Measurements from ENCODE around the gene SERPINI1. TPM values are rescaled to one million over a fixed set of nuclear protein-coding genes. Genes with fewer than 3 reads are reported as not detected.

The SERPINI1 gene
- total and polyA plus RNA-seq, 12 donors, result 3.2 to 20.7 (median 9.9) TPM

- TF ChIP-seq CTCF (IDR thresholded peaks at IDR 0.05) (no peak), POLR2A (IDR thresholded peaks at IDR 0.05) (no peak)
- no peak for DNase-seq
- Histone ChIP-seq H3K36me3 (replicated peaks in 1 of 2) (no peaks in the 10 kb centered on the region), H3K27ac (no peak overlapping the region), H3K4me3 (no peak overlapping the region), H3K27me3 (no peaks in the 10 kb centered on the region), H3K9me3 (replicated peaks in 1 of 3) (no peaks in the 10 kb centered on the region), H3K4me1 (replicated peaks in 1 of 2) (peaks cover 0 to 15% of the 10 kb centered on the region in 2 donors)
- intact Hi-C loops (cut with DNase I), result no loop called here
- 88 to 91% (median 89%) methylated on average over 2 of the region's 2 CpGs for WGBS, 4 donors
Measured at GRCh38 chr3:167858865-167859264, 123.3 kb downstream of the SERPINI1 start.

- Histone ChIP-seq H3K36me3 (replicated peaks in 1 of 2) (no peaks in the 10 kb centered on the region), H3K9me3 (replicated peaks in 1 of 3) (no peaks in the 10 kb centered on the region), H3K27me3 (no peaks in the 10 kb centered on the region), H3K27ac (no peak overlapping the region), H3K4me3 (no peak overlapping the region), H3K4me1 (replicated peaks in 1 of 2) (peaks cover 0 to 15% of the 10 kb centered on the region in 2 donors)
- 71 to 79% (median 77%) methylated on average over 1 of the region's 1 CpG for WGBS, 4 donors
- TF ChIP-seq POLR2A (IDR thresholded peaks at IDR 0.05) (no peak), CTCF (IDR thresholded peaks at IDR 0.05) (no peak)
- no peak for DNase-seq
- intact Hi-C loops (cut with DNase I), result no loop called here
Measured at GRCh38 chr3:167859610-167860009, 124.1 kb downstream of the SERPINI1 start.

- DNase-seq, result no peak
- Histone ChIP-seq H3K36me3 (replicated peaks in 1 of 2) (no peaks in the 10 kb centered on the region), H3K9me3 (replicated peaks in 1 of 3) (no peaks in the 10 kb centered on the region), H3K4me3 (no peak overlapping the region), H3K4me1 (replicated peaks in 1 of 2) (peaks cover 0 to 15% of the 10 kb centered on the region in 2 donors), H3K27me3 (no peaks in the 10 kb centered on the region), H3K27ac (no peak overlapping the region)
- TF ChIP-seq CTCF (IDR thresholded peaks at IDR 0.05) (no peak), POLR2A (IDR thresholded peaks at IDR 0.05) (no peak)
- WGBS, 4 donors, result 50 to 56% (median 52%) methylated on average over 3 of the region's 3 CpGs
- intact Hi-C loops (cut with DNase I), result no loop called here
Measured at GRCh38 chr3:167861649-167862048, 126.1 kb downstream of the SERPINI1 start.

GRCh38 chr3:167862104-167862730 lies 126.7 kb downstream of the SERPINI1 start:
- TF ChIP-seq POLR2A (IDR thresholded peaks at IDR 0.05) (no peak), CTCF (IDR thresholded peaks at IDR 0.05) (no peak)
- DNase-seq, result no peak
- H3K36me3 ChIP-seq (replicated peaks in 1 of 2), result no peaks in the 10 kb centered on the region
- H3K4me1 ChIP-seq (replicated peaks in 1 of 2), result peaks cover 0 to 15% of the 10 kb centered on the region in 2 donors
- WGBS, 4 donors, result 46 to 53% (median 49%) methylated on average over 6 of the region's 6 CpGs
- H3K9me3 ChIP-seq (replicated peaks in 1 of 3), result no peaks in the 10 kb centered on the region
- H3K27me3 ChIP-seq, result no peaks in the 10 kb centered on the region
- intact Hi-C loops (cut with DNase I), result no loop called here
- no peak overlapping the region for H3K4me3 ChIP-seq
- H3K27ac ChIP-seq, result no peak overlapping the region
